VCaP (cell line): ENCODE data around the gene WRAP73.

Experiments used
- H3K27ac ChIP-seq: fragments of 450-650 bp; 2 replicates; pipeline ENCODE4 v1.5.1; 2017
- CTCF ChIP-seq: fragments of 450-650 bp; conservative IDR thresholded peaks from 2 replicates; pipeline ENCODE4 v1.5.1; 2017; ENCODE audit warnings: mild to moderate bottlenecking, moderate library complexity

WRAP73 gene

GRCh38 chr1:3662080-3662671 lies 12.3 kb upstream of the WRAP73 start:
- TF ChIP-seq CTCF = no peak
- H3K27ac ChIP-seq = no peak overlapping the region

- no peak for TF ChIP-seq CTCF
These were observed 11.7 kb upstream of the WRAP73 start for GRCh38 chr1:3661631-3662030.

GRCh38 chr1:3660704-3661103 lies 10.8 kb upstream of the WRAP73 start:
- no peak overlapping the region for H3K27ac ChIP-seq
- no peak for TF ChIP-seq CTCF

More at GRCh38 chr1:3661631-3662030, 11.7 kb upstream of the WRAP73 start:
- no peak overlapping the region for H3K27ac ChIP-seq

DNA sequence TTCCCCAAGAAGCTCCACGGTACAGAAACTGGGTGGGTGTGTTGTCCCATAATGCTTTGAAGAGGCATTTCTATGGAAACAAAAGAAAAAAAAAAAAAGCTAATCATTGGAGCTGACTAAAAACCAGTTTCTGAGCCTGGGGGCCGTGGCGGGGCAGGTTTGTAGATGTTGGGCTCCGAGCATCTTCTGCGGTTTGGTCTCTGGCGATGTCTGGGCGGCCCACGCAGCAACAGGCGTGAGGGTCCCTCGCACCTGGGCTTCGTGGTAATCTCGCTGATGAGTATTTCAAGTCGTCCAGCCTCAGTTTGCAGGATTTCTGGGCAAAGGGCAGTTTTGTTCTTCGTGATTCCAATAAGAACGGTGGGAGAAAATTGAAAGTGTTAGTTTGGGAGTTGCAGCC lies 9.2 kb upstream of the WRAP73 start:
- H3K27ac ChIP-seq = no peak overlapping the region; the same call in 1 of the 2 replicates
- no peak for TF ChIP-seq CTCF

DNA sequence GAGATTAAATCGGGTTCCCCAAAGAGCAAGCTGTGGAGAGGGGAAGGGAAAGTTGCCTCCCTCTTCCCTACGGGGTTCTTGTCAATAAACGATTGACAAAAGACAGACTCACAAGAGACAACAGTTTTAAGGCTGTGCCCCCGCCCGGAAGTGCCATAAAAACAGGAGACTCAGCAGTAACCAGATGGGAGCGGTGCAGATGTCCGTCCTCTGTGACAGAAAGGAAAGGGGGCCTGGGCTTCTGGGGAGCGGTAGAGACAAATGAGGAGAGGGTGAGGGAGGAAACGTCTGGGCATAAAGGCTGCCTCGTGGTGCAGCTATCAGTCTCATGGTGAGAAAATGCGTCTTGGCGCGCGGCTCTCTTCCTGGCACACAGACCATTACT lies 8.3 kb upstream of the WRAP73 start:
- H3K27ac ChIP-seq = no peak overlapping the region
- TF ChIP-seq CTCF = no peak

- no peak for TF ChIP-seq CTCF
- H3K27ac ChIP-seq = no peak overlapping the region
These were observed 7.8 kb upstream of the WRAP73 start for GRCh38 chr1:3657578-3658230.

- H3K27ac ChIP-seq = no peak overlapping the region
- no peak for TF ChIP-seq CTCF
These were observed 7.2 kb upstream of the WRAP73 start for GRCh38 chr1:3657096-3657475.
